ENCODE data around the gene ASB13. TPM values are rescaled to one million over a fixed set of nuclear protein-coding genes. Genes with fewer than 3 reads are reported as not detected.

The ASB13 gene
- total and polyA plus RNA-seq, 2 donors (not counting 1 experiment from before 2014, with no cell fraction given), result 2.5 to 4.4 TPM

GRCh38 chr10:5616836-5617235 lies 49.6 kb downstream of the ASB13 start:
- Histone ChIP-seq H3K4me3 (ENCODE audit: control extremely low read depth in 1 of 5, extremely low read depth in 1 of 5, insufficient read depth in 1 of 5, low read depth in 2 of 5, low read length in 4 of 5) (no peak overlapping the region), H3K9ac (ENCODE audit: low read length) (no peak overlapping the region), H3K27ac (ENCODE audit: low read length in 2 of 2) (no peak overlapping the region), H2AFZ (ENCODE audit: insufficient read depth, low read depth, low read length, poor library complexity, severe bottlenecking) (no peak overlapping the region), H3K4me2 (replicated peaks; ENCODE audit: low read depth, low read length, poor library complexity, severe bottlenecking) (no peak overlapping the region), H3K9me3 (ENCODE audit: control extremely low read depth in 1 of 3, control insufficient read depth in 2 of 3, insufficient read depth in 1 of 3, low read length in 2 of 3) (no peaks in the 10 kb centered on the region), H3K4me1 (ENCODE audit: control insufficient read depth in 2 of 2, insufficient read depth in 2 of 2, low read length in 2 of 2) (no peaks in the 10 kb centered on the region), H4K20me1 (ENCODE audit: control insufficient read depth, insufficient read depth, low read length, poor library complexity, severe bottlenecking) (no peaks in the 10 kb centered on the region), H3K36me3 (replicated peaks in 1 of 2; ENCODE audit: control extremely low read depth in 1 of 2, control insufficient read depth in 1 of 2, extremely low read depth in 1 of 2, insufficient read depth in 2 of 2, low read length in 1 of 2) (no peaks in the 10 kb centered on the region), H3K27me3 (replicated peaks in 1 of 4; ENCODE audit: control extremely low read depth in 1 of 4, control insufficient read depth in 3 of 4, insufficient read depth in 4 of 4, low read length in 3 of 4) (no peaks in the 10 kb centered on the region), H3K79me2 (ENCODE audit: control insufficient read depth, insufficient read depth, low read length) (no peaks in the 10 kb centered on the region)
- Mint-ChIP-seq H3K4me1 (no peaks in the 10 kb centered on the region), H3K27me3 (peaks cover 4% of the 10 kb centered on the region), H3K4me3 (no peak overlapping the region), H3K9me3 (ENCODE audit: insufficient read depth) (no peaks in the 10 kb centered on the region), H3K27ac (no peak overlapping the region)
- ChIA-PET CTCF (interaction anchor here (1.2 to 18.1 kb wide), 2 partner anchors 13 to 176 kb away, joined by 7 to 659 read pairs; no protein-coding TSS in a partner anchor), POLR2A (no interaction called here)
- 91% methylated on average over 6 of the region's 6 CpGs for WGBS (ENCODE audit: insufficient coverage)
- DNase-seq (no peak), ATAC-seq (ENCODE audit: low read depth) (no peak)
- TF ChIP-seq EZH2 (IDR thresholded peaks at IDR 0.05; ENCODE audit: borderline replicate concordance, insufficient read depth, low read depth, low read length, poor library complexity, severe bottlenecking) (no peak), CTCF (IDR thresholded peaks at IDR 0.05) (no peak)
- intact Hi-C loops (cut with micrococcal nuclease), result no loop called here

GRCh38 chr10:5616046-5616445 lies 50.3 kb downstream of the ASB13 start:
- POLR2A ChIA-PET, result interaction anchor here (0.8 kb wide), 1 partner anchor 34 kb away, joined by 4 read pairs; no protein-coding TSS in a partner anchor
- H3K27ac Mint-ChIP-seq, result no peak overlapping the region
- CTCF ChIA-PET, result interaction anchor here (18.1 kb wide), 1 partner anchor 176 kb away, joined by 659 read pairs; no protein-coding TSS in a partner anchor

More at GRCh38 chr10:5616046-5616445, 50.3 kb downstream of the ASB13 start:
- no peaks in the 10 kb centered on the region for H3K9me3 Mint-ChIP-seq (ENCODE audit: insufficient read depth)
- no peak overlapping the region for H3K4me3 Mint-ChIP-seq
- Histone ChIP-seq H3K27ac (ENCODE audit: low read length in 2 of 2) (no peak overlapping the region), H3K79me2 (ENCODE audit: control insufficient read depth, insufficient read depth, low read length) (no peaks in the 10 kb centered on the region), H2AFZ (ENCODE audit: insufficient read depth, low read depth, low read length, poor library complexity, severe bottlenecking) (no peak overlapping the region), H3K4me2 (replicated peaks; ENCODE audit: low read depth, low read length, poor library complexity, severe bottlenecking) (no peak overlapping the region), H3K4me1 (ENCODE audit: control insufficient read depth in 2 of 2, insufficient read depth in 2 of 2, low read length in 2 of 2) (no peaks in the 10 kb centered on the region), H3K27me3 (replicated peaks in 1 of 4; ENCODE audit: control extremely low read depth in 1 of 4, control insufficient read depth in 3 of 4, insufficient read depth in 4 of 4, low read length in 3 of 4) (no peaks in the 10 kb centered on the region), H4K20me1 (ENCODE audit: control insufficient read depth, insufficient read depth, low read length, poor library complexity, severe bottlenecking) (no peaks in the 10 kb centered on the region), H3K36me3 (replicated peaks in 1 of 2; ENCODE audit: control extremely low read depth in 1 of 2, control insufficient read depth in 1 of 2, extremely low read depth in 1 of 2, insufficient read depth in 2 of 2, low read length in 1 of 2) (no peaks in the 10 kb centered on the region), H3K4me3 (ENCODE audit: control extremely low read depth in 1 of 5, extremely low read depth in 1 of 5, insufficient read depth in 1 of 5, low read depth in 2 of 5, low read length in 4 of 5) (no peak overlapping the region), H3K9ac (ENCODE audit: low read length) (no peak overlapping the region), H3K9me3 (ENCODE audit: control extremely low read depth in 1 of 3, control insufficient read depth in 2 of 3, insufficient read depth in 1 of 3, low read length in 2 of 3) (no peaks in the 10 kb centered on the region)
- no peak for ATAC-seq (ENCODE audit: low read depth)
- 97% methylated on average over 5 of the region's 26 CpGs for WGBS (ENCODE audit: insufficient coverage)
- H3K27me3 Mint-ChIP-seq, result peaks cover 4% of the 10 kb centered on the region
- DNase-seq, result no peak
- no peaks in the 10 kb centered on the region for H3K4me1 Mint-ChIP-seq
- intact Hi-C loops (cut with micrococcal nuclease), result no loop called here
- TF ChIP-seq CTCF (IDR thresholded peaks at IDR 0.05), result no peak
